ENCODE data around the gene BICC1.

BICC1 gene

DNA sequence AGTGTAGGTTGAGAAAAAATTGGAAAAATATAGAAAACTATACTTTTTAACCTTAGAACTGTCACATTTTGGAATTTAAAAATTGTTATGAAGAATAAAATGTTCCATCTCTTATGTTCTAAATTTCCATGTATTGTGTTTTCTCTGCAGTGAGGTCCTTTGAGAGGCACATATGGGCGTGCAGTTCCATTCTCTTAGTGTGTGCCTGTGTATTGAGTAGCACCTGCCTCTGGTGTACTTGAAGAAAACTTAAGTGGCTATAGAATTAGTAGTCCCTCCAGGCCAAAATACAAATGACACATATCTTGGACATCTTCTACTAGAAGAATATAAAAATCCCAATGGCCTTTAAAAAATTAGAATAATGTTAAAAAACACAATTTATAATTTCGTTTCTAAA lies 149.2 kb downstream of the BICC1 start:
- Histone ChIP-seq H3K4me3 (ENCODE audit: low read length) (peak overlapping the region; percentile 51), H3K36me3 (ENCODE audit: control insufficient read depth, insufficient read depth, low read length, severe bottlenecking) (no peaks in the 10 kb centered on the region), H3K27me3 (replicated peaks; ENCODE audit: control insufficient read depth, insufficient read depth, low read length) (no peaks in the 10 kb centered on the region), H3K9ac (ENCODE audit: low read length) (peak overlapping the region; percentile 48), H3K9me3 (ENCODE audit: control insufficient read depth, low read length) (peaks cover 11% of the 10 kb centered on the region), H3K4me1 (ENCODE audit: control insufficient read depth, insufficient read depth, low read length) (peaks cover 55% of the 10 kb centered on the region)
- DNase-seq (ENCODE audit: low read depth), result no peak

DNA sequence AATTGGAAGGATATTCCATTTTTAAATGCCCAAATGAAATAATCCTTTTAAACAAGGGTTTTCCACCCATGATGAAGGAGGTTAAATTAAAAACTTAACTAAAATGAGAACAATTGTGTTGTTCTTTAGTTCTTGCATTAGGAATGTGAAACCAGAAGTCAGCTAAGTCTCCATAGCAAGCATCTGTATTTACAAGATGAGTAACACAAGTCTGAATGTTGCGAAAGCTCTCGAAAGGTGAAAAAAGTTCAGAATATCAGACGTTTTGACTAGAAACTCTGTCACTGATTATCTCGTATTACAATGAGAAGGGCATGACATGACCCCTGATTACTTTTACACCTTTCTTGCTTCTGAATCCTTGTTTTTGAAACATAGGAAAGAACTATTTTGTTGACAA lies 149.6 kb downstream of the BICC1 start:
- H3K4me3 ChIP-seq (ENCODE audit: low read length), result peak overlapping the region; percentile 51
- peak overlapping the region; percentile 48 for H3K9ac ChIP-seq (ENCODE audit: low read length)

DNA sequence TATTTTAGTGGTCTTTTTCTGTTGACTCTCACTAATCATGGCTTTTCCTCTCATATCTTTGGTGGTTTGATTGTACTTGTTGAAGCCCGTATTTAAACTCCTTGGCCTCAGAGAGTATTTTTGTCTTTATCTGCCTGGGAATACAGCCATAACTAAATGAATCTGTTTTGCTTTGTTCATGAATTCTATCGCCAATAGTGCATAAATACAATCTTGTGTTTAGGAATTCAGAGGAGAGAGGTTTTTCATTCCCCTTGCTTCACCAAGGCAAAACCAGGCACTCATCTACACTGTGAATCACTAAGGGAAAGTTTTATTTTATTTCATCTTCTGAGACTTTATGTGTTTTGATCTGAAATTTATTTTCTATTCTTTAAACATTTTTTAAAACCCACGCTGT lies 152.7 kb downstream of the BICC1 start:
- Histone ChIP-seq H3K27me3 (replicated peaks; ENCODE audit: control insufficient read depth, insufficient read depth, low read length) (no peaks in the 10 kb centered on the region), H3K9ac (ENCODE audit: low read length) (peak overlapping the region; percentile 67), H3K4me1 (ENCODE audit: control insufficient read depth, insufficient read depth, low read length) (peaks cover 67% of the 10 kb centered on the region), H3K4me3 (ENCODE audit: low read length) (peak overlapping the region; percentile 72), H3K36me3 (ENCODE audit: control insufficient read depth, insufficient read depth, low read length, severe bottlenecking) (no peaks in the 10 kb centered on the region), H3K9me3 (ENCODE audit: control insufficient read depth, low read length) (peaks cover 11% of the 10 kb centered on the region)
- no peak for DNase-seq (ENCODE audit: low read depth)

More for the DNA sequence above, 149.6 kb downstream of the BICC1 start:
- Histone ChIP-seq H3K9me3 (ENCODE audit: control insufficient read depth, low read length) (peaks cover 11% of the 10 kb centered on the region), H3K4me1 (ENCODE audit: control insufficient read depth, insufficient read depth, low read length) (peaks cover 58% of the 10 kb centered on the region), H3K27me3 (replicated peaks; ENCODE audit: control insufficient read depth, insufficient read depth, low read length) (no peaks in the 10 kb centered on the region), H3K36me3 (ENCODE audit: control insufficient read depth, insufficient read depth, low read length, severe bottlenecking) (no peaks in the 10 kb centered on the region)
- DNase-seq (ENCODE audit: low read depth), result peak; percentile 97

DNA sequence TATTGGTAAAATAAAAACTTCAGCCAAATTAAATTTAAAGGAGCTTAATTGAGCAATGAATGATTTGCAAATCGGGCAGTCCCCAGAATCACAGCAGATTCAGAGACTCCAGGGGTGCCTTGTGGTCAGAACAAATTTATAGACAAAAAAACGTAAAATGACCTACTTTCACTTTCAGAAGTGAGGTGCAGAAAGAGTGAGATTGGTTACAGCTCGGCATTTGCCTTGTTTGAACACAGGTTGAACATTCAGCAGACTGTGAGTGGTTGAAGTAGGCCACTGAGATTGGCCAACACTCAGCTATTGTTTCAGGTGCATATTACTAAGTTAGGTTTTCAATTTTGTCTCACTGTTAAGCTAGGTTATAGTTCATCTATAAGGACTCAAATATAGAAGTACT lies 153.4 kb downstream of the BICC1 start:
- Histone ChIP-seq H3K4me1 (ENCODE audit: control insufficient read depth, insufficient read depth, low read length) (peaks cover 60% of the 10 kb centered on the region), H3K9me3 (ENCODE audit: control insufficient read depth, low read length) (peaks cover 11% of the 10 kb centered on the region), H3K27me3 (replicated peaks; ENCODE audit: control insufficient read depth, insufficient read depth, low read length) (no peaks in the 10 kb centered on the region), H3K36me3 (ENCODE audit: control insufficient read depth, insufficient read depth, low read length, severe bottlenecking) (no peaks in the 10 kb centered on the region), H3K4me3 (ENCODE audit: low read length) (peak overlapping the region; percentile 72), H3K9ac (ENCODE audit: low read length) (peak overlapping the region; percentile 67)
- DNase-seq (ENCODE audit: low read depth), result no peak

DNA sequence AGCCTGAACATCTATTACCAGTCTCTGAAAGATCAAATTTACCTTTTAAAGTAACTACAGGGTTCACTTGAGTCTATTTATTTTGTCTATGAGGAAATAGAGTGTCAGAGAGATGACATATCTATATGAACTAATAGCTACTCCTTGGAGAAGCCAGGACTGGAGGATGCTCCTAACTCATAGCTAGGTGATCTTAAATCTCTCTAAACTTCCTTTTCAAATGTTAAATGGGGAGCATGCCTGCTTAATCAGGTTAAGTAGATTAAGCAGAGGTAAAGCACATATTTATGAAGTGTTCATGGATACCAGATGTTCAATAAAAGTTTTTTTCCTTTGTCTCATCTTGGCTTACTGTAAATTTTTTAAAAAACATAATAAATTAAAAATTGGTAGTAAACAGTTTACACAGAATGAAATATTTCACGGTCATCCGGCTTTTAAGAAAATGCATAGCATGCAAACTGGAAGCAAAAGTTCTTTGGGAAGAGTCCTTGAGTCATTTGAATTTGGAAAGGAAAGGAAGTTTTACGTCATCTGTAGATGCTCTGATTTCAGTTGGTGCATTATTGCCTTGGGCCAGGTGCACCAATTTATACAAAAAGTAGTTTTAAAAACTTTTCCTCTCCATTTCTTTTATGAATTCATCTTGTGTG lies 155.1 kb downstream of the BICC1 start:
- DNase-seq (ENCODE audit: low read depth), result peak; percentile 23
- Histone ChIP-seq H3K4me3 (ENCODE audit: low read length) (no peak overlapping the region), H3K4me1 (ENCODE audit: control insufficient read depth, insufficient read depth, low read length) (peaks cover 47% of the 10 kb centered on the region), H3K36me3 (ENCODE audit: control insufficient read depth, insufficient read depth, low read length, severe bottlenecking) (no peaks in the 10 kb centered on the region), H3K9ac (ENCODE audit: low read length) (no peak overlapping the region), H3K9me3 (ENCODE audit: control insufficient read depth, low read length) (peaks cover 11% of the 10 kb centered on the region), H3K27me3 (replicated peaks; ENCODE audit: control insufficient read depth, insufficient read depth, low read length) (no peaks in the 10 kb centered on the region)

DNA sequence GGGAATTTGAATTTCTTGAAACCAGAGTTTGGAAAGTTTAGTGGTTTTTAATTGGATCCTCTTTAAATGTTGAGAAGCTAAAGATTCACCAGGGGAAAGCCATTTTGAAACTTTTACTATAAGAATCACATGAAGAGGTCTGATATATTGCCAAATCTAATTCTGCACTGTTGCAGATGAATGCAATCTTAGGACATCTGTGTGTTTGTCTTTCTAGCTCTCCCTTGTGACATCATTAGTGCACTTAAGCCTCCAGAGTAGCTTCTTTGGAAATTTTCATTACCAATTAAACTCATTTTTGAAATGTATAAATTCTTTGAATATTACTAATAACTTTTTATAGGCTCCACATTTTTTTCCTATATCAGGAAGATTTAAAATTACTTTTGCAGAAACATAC lies 160.2 kb downstream of the BICC1 start:
- H3K9me3 ChIP-seq (ENCODE audit: control insufficient read depth, low read length), result no peaks in the 10 kb centered on the region
- no peak overlapping the region for H3K9ac ChIP-seq (ENCODE audit: low read length)
- peak overlapping the region; percentile 23 for H3K4me3 ChIP-seq (ENCODE audit: low read length)
- H3K27me3 ChIP-seq (replicated peaks; ENCODE audit: control insufficient read depth, insufficient read depth, low read length), result no peaks in the 10 kb centered on the region
- peak; percentile 68 for DNase-seq (ENCODE audit: low read depth)
- no peaks in the 10 kb centered on the region for H3K36me3 ChIP-seq (ENCODE audit: control insufficient read depth, insufficient read depth, low read length, severe bottlenecking)
- peaks cover 19% of the 10 kb centered on the region for H3K4me1 ChIP-seq (ENCODE audit: control insufficient read depth, insufficient read depth, low read length)

DNA sequence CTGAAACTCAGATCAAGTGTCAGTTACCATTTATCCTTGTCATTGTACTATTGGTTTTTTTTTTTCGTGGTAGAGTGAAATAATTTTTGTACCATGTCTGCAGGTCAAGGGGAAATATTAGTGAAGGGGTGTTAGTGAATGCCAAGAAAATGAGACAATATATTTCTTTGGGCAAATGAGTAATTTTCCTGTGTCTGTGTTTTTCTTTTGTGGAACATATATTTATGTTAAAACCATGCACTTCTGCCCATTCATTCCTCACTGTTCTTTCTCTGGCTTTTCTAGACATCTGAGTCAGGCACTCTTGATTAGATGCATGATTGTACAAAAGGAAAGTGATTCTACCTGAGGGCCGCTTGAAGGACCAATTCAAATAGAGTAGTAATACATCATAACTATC lies 161.6 kb downstream of the BICC1 start:
- H3K27me3 ChIP-seq (replicated peaks; ENCODE audit: control insufficient read depth, insufficient read depth, low read length), result no peaks in the 10 kb centered on the region
- DNase-seq (ENCODE audit: low read depth), result no peak
- H3K36me3 ChIP-seq (ENCODE audit: control insufficient read depth, insufficient read depth, low read length, severe bottlenecking), result no peaks in the 10 kb centered on the region
- no peak overlapping the region for H3K9ac ChIP-seq (ENCODE audit: low read length)
- peaks cover 11% of the 10 kb centered on the region for H3K4me1 ChIP-seq (ENCODE audit: control insufficient read depth, insufficient read depth, low read length)
- H3K4me3 ChIP-seq (ENCODE audit: low read length), result no peak overlapping the region
- H3K9me3 ChIP-seq (ENCODE audit: control insufficient read depth, low read length), result no peaks in the 10 kb centered on the region

DNA sequence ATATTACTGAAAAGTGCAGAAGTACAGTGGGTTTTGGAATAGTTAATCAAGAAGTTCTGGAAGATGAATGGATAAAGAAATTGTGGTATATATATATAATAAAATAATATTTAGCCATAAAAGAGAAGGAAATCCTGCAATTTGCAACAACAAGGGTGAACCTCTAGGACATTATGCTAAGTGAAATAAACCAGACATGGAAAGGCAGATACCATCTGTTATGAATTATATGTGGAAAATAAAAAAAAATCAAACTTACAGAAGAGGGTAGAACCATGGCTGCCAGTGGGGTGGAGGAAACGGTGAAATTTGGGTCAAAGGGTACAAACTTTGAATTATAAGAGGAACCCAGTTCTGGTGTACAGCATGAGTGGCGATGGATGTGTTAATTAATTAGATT lies 162.6 kb downstream of the BICC1 start:
- peak; percentile 48 for DNase-seq (ENCODE audit: low read depth)
- no peak overlapping the region for H3K9ac ChIP-seq (ENCODE audit: low read length)
- H3K27me3 ChIP-seq (replicated peaks; ENCODE audit: control insufficient read depth, insufficient read depth, low read length), result no peaks in the 10 kb centered on the region
- H3K36me3 ChIP-seq (ENCODE audit: control insufficient read depth, insufficient read depth, low read length, severe bottlenecking), result no peaks in the 10 kb centered on the region
- H3K9me3 ChIP-seq (ENCODE audit: control insufficient read depth, low read length), result no peaks in the 10 kb centered on the region
- no peak overlapping the region for H3K4me3 ChIP-seq (ENCODE audit: low read length)
- H3K4me1 ChIP-seq (ENCODE audit: control insufficient read depth, insufficient read depth, low read length), result peaks cover 11% of the 10 kb centered on the region

DNA sequence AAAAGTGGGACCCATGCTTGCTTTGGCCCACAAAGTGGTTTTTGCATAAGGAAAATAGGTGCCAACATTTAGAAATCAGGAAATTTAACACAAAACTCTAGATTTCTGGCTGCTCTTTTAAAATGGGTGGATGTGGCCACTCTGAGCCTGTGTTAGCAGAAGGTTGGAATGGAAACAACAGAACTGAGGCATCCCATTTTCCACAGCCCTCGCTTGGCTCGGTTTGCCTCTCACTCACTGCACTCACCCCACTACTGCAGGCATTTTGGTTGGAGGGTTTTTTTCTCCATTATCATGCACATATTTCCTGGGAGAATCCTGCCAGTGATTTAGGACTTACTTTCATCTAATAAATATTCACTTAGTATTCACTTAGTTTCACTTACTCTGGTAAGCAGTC lies 178.9 kb downstream of the BICC1 start:
- peaks cover under 1% of the 10 kb centered on the region for H3K4me1 ChIP-seq (ENCODE audit: control insufficient read depth, insufficient read depth, low read length)
- H3K27me3 ChIP-seq (replicated peaks; ENCODE audit: control insufficient read depth, insufficient read depth, low read length), result no peaks in the 10 kb centered on the region
- H3K9ac ChIP-seq (ENCODE audit: low read length), result no peak overlapping the region
- no peak for DNase-seq (ENCODE audit: low read depth)
- no peaks in the 10 kb centered on the region for H3K36me3 ChIP-seq (ENCODE audit: control insufficient read depth, insufficient read depth, low read length, severe bottlenecking)
- H3K4me3 ChIP-seq (ENCODE audit: low read length), result peak overlapping the region; percentile 21
- peaks cover 17% of the 10 kb centered on the region for H3K9me3 ChIP-seq (ENCODE audit: control insufficient read depth, low read length)

DNA sequence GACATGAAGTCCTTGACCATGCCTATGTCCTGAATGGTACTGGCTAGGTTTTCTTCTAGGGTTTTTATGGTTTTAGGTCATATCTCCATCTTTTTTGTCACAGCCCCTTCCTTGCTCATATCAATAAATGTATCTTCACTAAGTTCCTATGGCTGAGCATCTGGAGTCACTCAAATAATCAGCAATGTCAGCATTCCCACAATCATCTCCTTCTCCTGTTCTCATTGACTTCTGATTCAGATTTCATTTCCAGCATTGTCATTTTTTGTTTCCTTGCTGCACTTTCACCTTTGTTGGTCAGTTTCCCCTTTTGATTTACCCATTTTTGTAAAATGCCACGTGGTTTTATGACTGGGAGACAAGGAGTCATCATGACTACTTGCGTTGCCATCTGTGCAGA lies 181.2 kb downstream of the BICC1 start:
- Histone ChIP-seq H3K9ac (ENCODE audit: low read length) (no peak overlapping the region), H3K27me3 (replicated peaks; ENCODE audit: control insufficient read depth, insufficient read depth, low read length) (no peaks in the 10 kb centered on the region), H3K4me1 (ENCODE audit: control insufficient read depth, insufficient read depth, low read length) (peaks cover 9% of the 10 kb centered on the region), H3K4me3 (ENCODE audit: low read length) (no peak overlapping the region), H3K9me3 (ENCODE audit: control insufficient read depth, low read length) (peaks cover 17% of the 10 kb centered on the region), H3K36me3 (ENCODE audit: control insufficient read depth, insufficient read depth, low read length, severe bottlenecking) (no peaks in the 10 kb centered on the region)
- no peak for DNase-seq (ENCODE audit: low read depth)

DNA sequence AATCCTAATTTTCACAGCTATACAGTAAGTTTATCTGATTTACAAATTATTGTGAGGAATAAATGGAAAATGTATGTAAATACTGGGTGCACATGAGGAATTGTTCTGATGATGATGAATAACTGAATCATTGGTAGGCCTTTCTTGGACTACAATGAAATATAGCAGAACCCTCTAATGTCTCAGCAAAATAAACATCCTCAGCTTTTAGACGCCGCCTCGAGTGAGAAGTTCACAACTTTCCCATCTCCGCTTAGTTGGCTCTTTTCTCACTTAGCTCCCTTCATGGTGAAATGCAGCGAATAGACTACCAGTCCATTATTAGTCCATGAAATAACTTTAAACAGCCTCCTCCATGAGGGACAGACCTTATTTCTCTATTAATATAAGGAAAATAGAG lies 182.3 kb downstream of the BICC1 start:
- DNase-seq (ENCODE audit: low read depth), result no peak
- Histone ChIP-seq H3K4me3 (ENCODE audit: low read length) (no peak overlapping the region), H3K36me3 (ENCODE audit: control insufficient read depth, insufficient read depth, low read length, severe bottlenecking) (no peaks in the 10 kb centered on the region), H3K9ac (ENCODE audit: low read length) (no peak overlapping the region), H3K27me3 (replicated peaks; ENCODE audit: control insufficient read depth, insufficient read depth, low read length) (no peaks in the 10 kb centered on the region), H3K4me1 (ENCODE audit: control insufficient read depth, insufficient read depth, low read length) (peaks cover 9% of the 10 kb centered on the region), H3K9me3 (ENCODE audit: control insufficient read depth, low read length) (peaks cover 17% of the 10 kb centered on the region)

DNA sequence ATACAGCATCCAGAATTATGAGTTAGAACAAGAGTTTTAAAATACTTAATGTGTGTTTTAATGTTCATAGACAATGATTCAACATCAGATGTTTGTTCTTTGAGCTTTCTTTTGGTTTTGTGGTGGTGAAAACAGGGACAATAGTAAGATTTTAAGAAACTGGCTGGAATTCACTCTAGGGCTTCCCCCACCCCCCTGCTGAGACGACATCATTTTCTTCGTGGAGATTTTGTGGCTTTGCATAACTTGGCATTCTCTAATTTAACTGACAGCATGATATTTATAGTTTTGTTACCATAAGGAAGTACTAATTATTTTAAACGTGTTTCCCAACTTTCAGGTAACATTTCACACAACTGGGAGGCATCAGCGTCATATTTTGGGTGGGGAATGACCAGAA lies 184.1 kb downstream of the BICC1 start:
- H3K4me3 ChIP-seq (ENCODE audit: low read length), result no peak overlapping the region
- no peaks in the 10 kb centered on the region for H3K36me3 ChIP-seq (ENCODE audit: control insufficient read depth, insufficient read depth, low read length, severe bottlenecking)
- peaks cover 24% of the 10 kb centered on the region for H3K4me1 ChIP-seq (ENCODE audit: control insufficient read depth, insufficient read depth, low read length)
- no peaks in the 10 kb centered on the region for H3K27me3 ChIP-seq (replicated peaks; ENCODE audit: control insufficient read depth, insufficient read depth, low read length)
- no peak overlapping the region for H3K9ac ChIP-seq (ENCODE audit: low read length)
- DNase-seq (ENCODE audit: low read depth), result no peak
- peaks cover 14% of the 10 kb centered on the region for H3K9me3 ChIP-seq (ENCODE audit: control insufficient read depth, low read length)
